Activated naive CD8-positive, alpha-beta T cell treated with anti-CD3 and anti-CD28 coated beads, Interleukin-2, amount 50 U/mL, for 24 hours (primary cell): ENCODE measurements around the gene ZNF793.
A peak's percentile ranks its signal among the peaks of the same experiment; 100 is the strongest.

Experiments used
- ATAC-seq: fragments of 150-1000 bp; cut with Tn5 transposase; one replicate; pipeline ENCODE4 v1.10.0; 2021
- DNase-seq: peaks from one replicate; pipeline ENCODE4 v3.0.0; 2021
- H3K27ac Mint-ChIP-seq: one replicate; pipeline ENCODE4 v1.8.0; 2021; ENCODE audit warnings: mild to moderate bottlenecking, mixed read lengths
- H3K27me3 Mint-ChIP-seq: one replicate; pipeline ENCODE4 v1.8.0; 2021; ENCODE audit warnings: mixed read lengths
- H3K36me3 Mint-ChIP-seq: one replicate; pipeline ENCODE4 v1.8.0; 2021; ENCODE audit warnings: low read depth, mixed read lengths
- H3K4me1 Mint-ChIP-seq: one replicate; pipeline ENCODE4 v1.8.0; 2021; ENCODE audit warnings: mixed read lengths
- H3K4me3 Mint-ChIP-seq: one replicate; pipeline ENCODE4 v1.8.0; 2021; ENCODE audit warnings: mild to moderate bottlenecking, moderate library complexity, mixed read lengths
- H3K9me3 Mint-ChIP-seq: one replicate; pipeline ENCODE4 v1.8.0; 2021; ENCODE audit warnings: mixed read lengths

Gene ZNF793

DNA sequence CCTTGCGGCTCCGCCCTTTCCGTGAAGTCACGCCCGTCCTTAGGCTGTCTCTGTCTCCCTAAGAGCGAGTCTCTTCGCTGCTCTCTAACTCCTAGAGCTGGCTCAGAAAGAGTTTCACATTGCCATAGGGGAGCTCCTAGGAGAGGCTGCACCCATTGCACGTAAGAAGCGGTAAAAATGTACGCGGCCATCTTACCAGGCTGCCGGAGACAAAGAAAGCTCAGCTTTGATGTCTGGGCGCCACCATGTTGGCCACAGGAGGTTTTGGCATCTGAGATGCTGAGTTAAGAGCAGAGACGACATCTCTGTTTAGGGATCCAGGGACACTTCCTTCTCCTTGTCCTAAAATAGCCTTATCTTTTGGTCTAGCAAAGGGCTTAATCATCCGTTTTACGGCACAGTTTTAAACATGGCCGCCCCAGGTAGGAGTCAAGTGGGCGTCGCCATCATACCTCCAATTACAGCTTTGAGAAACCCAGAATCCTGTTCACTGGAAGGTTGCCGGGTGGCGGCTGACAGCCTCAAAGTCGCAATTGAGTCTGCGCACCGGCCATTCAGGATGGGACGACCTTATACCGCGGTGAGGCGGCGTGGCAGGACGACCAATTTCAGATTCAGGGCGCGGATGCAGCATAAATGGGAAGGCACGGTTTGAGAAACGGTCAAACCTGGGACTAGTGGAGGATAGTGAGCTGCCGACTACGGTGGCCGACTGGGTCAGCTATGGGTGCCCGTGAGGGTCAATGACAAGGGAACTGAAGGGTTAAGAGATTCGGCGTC, at the start of gene ZNF793:
ZNF793 (plus strand) TSS at position 553 of the 780 bp plus-strand sequence. CDS start 16,501 bp downstream, outside the sequence.
- H3K4me1 Mint-ChIP-seq, result peaks cover 1% of the 10 kb centered on the region
- no peaks in the 10 kb centered on the region for H3K27me3 Mint-ChIP-seq
- H3K27ac Mint-ChIP-seq, result no peak within 1 kb of the TSS
- H3K4me3 Mint-ChIP-seq, result no peak within 1 kb of the TSS
- ATAC-seq, result peak; percentile 79
- peaks cover 31% of the 10 kb centered on the region for H3K9me3 Mint-ChIP-seq
- peak; percentile 70 for DNase-seq
- peaks cover 32% of the 10 kb centered on the region for H3K36me3 Mint-ChIP-seq

DNA sequence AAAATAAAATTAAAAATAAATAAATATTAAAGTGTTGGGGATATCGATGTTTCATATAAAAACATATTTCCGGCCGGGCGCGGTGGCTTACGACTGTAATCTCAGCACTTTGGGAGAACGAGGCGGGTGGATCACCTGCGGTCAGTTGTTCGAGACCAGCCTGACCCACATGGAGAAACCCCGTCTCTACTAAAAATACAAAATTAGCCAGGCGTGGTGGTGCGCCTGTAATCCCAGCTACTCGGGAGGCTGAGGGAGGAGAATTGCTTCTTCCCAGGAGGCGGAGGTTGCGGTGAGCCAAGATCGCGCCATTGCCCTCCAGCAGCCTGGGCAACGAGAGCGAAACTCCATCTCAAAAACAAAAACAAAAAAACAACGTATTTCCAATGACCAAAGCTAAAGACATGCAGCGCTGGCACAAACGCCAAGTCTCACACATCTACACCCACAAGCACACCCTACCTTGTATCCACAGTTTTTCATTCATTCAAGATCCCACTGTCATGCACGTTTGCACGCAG, 40.4 kb upstream of the ZNF793 start:
- H3K9me3 Mint-ChIP-seq, result peaks cover 20% of the 10 kb centered on the region
- no peaks in the 10 kb centered on the region for H3K27me3 Mint-ChIP-seq
- no peak for DNase-seq

DNA sequence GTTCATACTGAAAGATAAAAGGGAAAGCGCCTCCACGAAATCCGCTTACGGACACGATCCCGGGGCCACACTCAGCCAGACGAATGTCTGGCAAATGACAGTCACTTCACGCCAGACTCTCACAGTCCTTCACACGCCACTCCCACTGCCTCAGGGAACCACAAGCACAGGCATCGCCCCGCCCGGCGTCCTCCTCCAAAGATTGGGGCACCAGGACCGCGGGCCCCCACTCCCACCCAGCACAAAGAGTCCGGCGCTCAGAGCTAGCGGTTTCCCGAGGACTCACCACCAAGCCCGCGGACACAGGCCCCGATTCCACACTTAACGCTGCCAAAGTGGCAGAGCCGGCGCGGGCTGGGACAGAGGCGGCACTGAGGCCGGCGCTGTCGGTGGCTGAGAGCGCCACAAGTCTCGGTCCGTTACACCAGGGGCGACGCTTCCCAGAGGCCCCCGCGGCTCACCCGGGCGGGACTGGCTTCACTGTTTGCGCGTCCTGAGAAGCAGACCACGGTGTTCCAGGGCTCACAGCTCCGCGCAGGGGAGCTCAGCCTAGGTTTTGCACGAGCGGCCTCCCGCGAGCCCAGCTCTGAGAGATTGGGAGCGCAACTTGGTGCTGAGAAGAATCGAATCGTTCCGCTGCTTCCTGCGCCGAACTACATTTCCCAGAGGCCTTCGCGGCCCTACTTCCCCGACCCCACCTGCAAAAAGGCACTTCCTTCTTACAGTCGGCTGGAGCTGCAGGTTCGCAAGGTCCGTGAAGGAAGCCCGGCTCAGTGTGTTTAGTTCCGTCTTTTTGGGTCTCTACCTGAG, 39.7 kb upstream of the ZNF793 start, which contains the start of gene ZNF569:
ZNF569 (minus strand) TSS at position 647 of the 810 bp plus-strand sequence. CDS start 22,523 bp downstream, outside the sequence.
- H3K4me1 Mint-ChIP-seq, result peaks cover 31% of the 10 kb centered on the region
- DNase-seq (peak; percentile 85), ATAC-seq (peak; percentile 78)
- H3K27me3 Mint-ChIP-seq, result no peaks in the 10 kb centered on the region
- peaks cover 36% of the 10 kb centered on the region for H3K36me3 Mint-ChIP-seq
- H3K9me3 Mint-ChIP-seq, result peaks cover 20% of the 10 kb centered on the region
- H3K4me3 Mint-ChIP-seq, result peak within 1 kb of the TSS; percentile 97
- peak within 1 kb of the TSS; percentile 94 for H3K27ac Mint-ChIP-seq

More for the DNA sequence above, 40.4 kb upstream of the ZNF793 start:
- Mint-ChIP-seq H3K4me3 (peak overlapping the region; percentile 97), H3K27ac (peak overlapping the region; percentile 94), H3K4me1 (peaks cover 31% of the 10 kb centered on the region), H3K36me3 (peaks cover 36% of the 10 kb centered on the region)
- ATAC-seq, result no peak

DNA sequence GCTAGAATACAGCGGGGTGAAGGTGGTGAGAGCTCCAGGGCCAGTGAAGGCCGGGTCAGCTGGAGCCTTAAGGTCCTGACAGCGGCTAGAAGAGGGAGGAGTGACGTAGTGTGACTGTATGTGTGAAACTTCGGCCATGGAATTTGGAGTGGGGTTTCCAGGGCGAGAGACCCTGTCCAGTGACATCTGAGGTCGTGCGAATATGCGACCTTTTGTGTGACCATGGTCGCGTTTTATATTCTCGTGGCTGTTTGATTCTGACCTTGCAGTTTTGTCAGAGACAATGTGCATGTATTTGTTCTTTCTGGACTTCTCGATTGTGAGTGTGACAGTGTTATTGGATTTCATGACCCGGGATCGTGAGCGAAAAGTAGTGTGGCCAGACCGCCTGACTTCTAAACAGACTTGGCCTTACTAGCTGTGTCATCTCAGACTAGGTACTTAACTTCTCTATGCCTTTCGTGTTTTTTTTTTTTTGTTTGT, 39.1 kb upstream of the ZNF793 start:
- Mint-ChIP-seq H3K27ac (peak overlapping the region; percentile 94), H3K36me3 (peaks cover 36% of the 10 kb centered on the region), H3K9me3 (peaks cover 20% of the 10 kb centered on the region), H3K27me3 (no peaks in the 10 kb centered on the region), H3K4me1 (peaks cover 31% of the 10 kb centered on the region), H3K4me3 (peak overlapping the region; percentile 97)
- ATAC-seq (no peak), DNase-seq (no peak)

DNA sequence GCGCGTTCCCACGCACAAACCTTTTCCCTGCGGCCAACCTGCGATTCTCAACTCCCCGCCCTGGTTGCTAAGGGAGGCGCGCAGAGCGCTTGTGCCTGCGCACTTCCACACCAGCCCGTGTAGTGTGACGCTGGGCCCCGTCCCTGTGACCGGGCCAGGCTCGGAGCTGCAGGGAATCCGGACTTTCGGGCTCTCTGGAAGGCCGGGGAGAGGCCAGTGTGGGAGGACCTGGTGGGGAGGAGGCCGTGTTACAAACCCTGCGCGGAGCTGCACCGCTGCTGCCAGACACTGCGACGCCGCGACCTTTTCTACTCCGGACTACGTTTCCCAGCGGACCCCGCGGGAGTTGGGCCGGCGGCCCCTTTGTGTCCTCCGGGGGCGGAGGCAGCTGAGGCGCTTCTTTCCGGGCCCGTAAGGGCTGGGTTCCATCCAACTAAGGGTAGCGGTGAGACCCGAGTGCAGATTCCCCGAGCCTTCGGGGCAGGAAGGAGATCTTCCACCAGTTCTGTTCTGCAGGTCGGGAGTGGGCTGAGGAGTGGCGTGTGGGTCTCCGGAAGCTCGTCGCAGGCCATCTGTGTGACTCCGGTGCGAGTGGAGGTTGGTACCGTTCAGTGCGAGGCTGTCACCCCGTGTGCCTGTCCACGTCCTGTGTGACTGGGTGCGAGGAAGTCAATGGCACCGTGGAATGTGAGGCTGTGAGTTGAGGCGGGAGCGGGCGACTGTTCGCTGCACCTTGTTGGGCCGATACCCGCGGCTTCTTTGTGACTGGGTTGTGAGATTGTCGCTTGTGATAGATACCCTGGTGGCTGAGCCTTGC, 37.6 kb upstream of the ZNF793 start, which contains the start of gene ZNF570:
ZNF570 (plus strand) TSS at position 396 of the 817 bp plus-strand sequence. CDS start 999 bp downstream, outside the sequence.
- ATAC-seq (peak; percentile 74), DNase-seq (peak; percentile 85)
- Mint-ChIP-seq H3K27me3 (no peaks in the 10 kb centered on the region), H3K36me3 (peaks cover 36% of the 10 kb centered on the region), H3K9me3 (peaks cover 20% of the 10 kb centered on the region), H3K27ac (peak within 1 kb of the TSS; percentile 94), H3K4me1 (peaks cover 31% of the 10 kb centered on the region), H3K4me3 (peak within 1 kb of the TSS; percentile 97)

DNA sequence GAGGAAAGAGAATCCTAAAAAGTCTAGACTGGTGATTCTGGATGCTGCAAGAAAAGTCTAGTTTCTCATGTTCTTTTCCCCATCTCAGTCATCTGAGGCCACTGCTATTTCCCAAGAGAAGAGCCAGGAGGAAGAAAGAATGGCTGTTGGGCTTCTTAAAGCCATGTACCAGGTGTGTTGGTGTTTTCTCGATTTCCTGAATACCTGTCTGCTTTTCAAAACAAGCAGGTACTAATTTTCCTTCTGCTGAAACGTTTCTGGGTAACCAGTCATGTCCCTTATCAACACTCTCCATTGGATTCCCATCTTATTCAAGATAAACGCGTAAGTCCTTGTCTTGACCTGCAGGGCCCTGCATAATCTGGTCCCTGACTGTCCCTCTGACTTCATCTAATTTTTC, 36.5 kb upstream of the ZNF793 start:
- no peak for ATAC-seq
- H3K36me3 Mint-ChIP-seq, result peaks cover 31% of the 10 kb centered on the region
- H3K4me3 Mint-ChIP-seq, result peak overlapping the region; percentile 97
- no peak overlapping the region for H3K27ac Mint-ChIP-seq
- peaks cover 16% of the 10 kb centered on the region for H3K9me3 Mint-ChIP-seq
- no peaks in the 10 kb centered on the region for H3K27me3 Mint-ChIP-seq
- DNase-seq, result no peak
- H3K4me1 Mint-ChIP-seq, result peaks cover 31% of the 10 kb centered on the region

DNA sequence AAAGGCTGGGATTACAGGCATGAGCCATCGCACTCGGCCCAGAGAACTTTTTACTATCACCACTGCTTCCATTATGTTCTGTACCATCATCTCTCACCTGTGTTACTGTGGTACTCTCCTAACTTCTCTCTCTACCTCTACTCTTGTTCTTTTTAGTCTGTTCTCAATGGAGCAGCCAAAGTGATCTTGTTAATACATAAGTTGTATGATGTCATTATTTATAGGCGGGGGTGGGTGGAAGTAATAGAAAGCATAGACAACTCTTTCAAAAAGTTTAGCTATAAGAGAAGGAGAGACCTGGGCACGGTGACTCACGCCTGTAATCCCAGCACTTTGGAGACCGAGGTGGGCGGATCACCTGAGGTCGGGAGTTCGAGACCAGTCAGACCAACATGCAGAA, 34.6 kb upstream of the ZNF793 start:
- Mint-ChIP-seq H3K9me3 (peaks cover 30% of the 10 kb centered on the region), H3K4me3 (no peak overlapping the region), H3K27me3 (no peaks in the 10 kb centered on the region), H3K4me1 (peaks cover 25% of the 10 kb centered on the region), H3K27ac (no peak overlapping the region), H3K36me3 (peaks cover 44% of the 10 kb centered on the region)
- ATAC-seq, result no peak
- DNase-seq, result no peak

DNA sequence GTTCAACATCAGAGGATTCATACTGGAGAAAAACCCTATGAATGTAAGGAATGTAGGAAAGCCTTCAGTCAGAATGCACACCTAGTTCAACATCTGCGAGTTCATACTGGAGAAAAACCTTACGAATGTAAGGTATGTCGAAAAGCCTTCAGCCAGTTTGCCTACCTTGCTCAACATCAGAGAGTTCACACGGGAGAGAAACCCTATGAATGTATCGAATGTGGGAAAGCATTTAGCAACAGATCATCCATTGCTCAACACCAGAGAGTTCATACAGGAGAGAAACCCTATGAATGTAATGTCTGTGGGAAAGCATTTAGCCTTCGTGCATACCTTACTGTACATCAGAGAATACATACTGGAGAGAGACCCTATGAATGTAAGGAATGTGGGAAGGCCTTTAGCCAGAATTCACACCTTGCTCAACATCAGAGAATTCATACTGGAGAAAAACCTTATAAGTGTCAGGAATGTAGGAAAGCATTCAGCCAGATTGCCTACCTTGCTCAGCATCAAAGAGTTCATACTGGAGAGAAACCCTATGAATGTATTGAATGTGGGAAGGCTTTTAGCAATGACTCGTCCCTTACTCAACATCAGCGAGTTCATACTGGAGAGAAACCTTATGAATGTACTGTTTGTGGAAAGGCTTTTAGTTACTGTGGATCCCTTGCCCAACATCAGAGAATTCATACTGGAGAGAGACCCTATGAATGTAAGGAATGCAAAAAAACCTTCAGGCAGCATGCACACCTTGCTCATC, 22.2 kb upstream of the ZNF793 start:
- Mint-ChIP-seq H3K4me3 (no peak overlapping the region), H3K27me3 (no peaks in the 10 kb centered on the region), H3K4me1 (no peaks in the 10 kb centered on the region), H3K9me3 (peaks cover 62% of the 10 kb centered on the region), H3K27ac (no peak overlapping the region), H3K36me3 (peaks cover 78% of the 10 kb centered on the region)
- ATAC-seq (no peak), DNase-seq (no peak)

DNA sequence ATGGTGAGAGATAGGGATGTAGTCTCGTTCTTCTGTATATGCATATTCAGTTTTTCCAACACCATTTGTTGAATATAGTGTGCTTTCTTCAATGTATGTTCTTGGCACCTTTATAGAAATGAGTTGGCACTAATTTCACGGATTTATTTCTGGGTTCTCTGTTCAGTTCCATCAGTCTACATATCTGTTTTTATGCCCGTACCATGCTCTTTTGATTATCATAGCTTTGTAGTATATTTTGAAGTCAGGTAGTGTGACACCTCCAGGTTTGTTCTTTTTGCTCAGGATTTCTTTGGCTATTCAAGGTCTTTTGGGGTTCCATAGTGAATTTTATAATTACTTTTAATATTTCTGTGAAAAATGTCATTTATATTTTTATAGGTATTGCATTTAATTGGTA, 14.5 kb upstream of the ZNF793 start:
- ATAC-seq (no peak), DNase-seq (no peak)
- peaks cover 34% of the 10 kb centered on the region for H3K36me3 Mint-ChIP-seq
- no peak overlapping the region for H3K27ac Mint-ChIP-seq
- no peak overlapping the region for H3K4me3 Mint-ChIP-seq
- H3K27me3 Mint-ChIP-seq, result no peaks in the 10 kb centered on the region
- H3K4me1 Mint-ChIP-seq, result no peaks in the 10 kb centered on the region
- peaks cover 66% of the 10 kb centered on the region for H3K9me3 Mint-ChIP-seq

DNA sequence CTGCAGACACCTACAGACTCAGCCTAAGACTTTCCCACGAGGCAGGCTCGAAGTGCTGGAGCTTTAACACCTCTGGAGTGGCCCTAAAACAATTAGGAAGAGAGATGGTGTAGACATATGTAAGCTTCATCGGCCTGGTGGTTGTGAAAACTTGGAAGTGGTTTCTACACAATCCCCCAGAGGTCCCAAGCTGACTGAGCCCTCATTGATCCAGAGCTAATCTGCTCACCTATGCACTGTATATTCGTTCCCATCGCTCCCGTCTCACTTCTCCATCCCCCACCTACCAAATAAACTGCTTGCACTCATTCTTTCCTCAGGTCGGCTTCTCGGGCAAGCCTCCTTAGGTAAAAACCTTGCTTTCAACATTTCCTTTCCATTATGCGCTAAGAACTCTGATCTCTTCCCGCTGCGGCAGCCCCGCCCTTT, 767 bp upstream of the ZNF793 start:
- H3K27me3 Mint-ChIP-seq, result no peaks in the 10 kb centered on the region
- peak; percentile 16 for ATAC-seq
- no peak for DNase-seq
- peaks cover 28% of the 10 kb centered on the region for H3K36me3 Mint-ChIP-seq
- H3K27ac Mint-ChIP-seq, result no peak overlapping the region
- peaks cover 1% of the 10 kb centered on the region for H3K4me1 Mint-ChIP-seq
- H3K4me3 Mint-ChIP-seq, result no peak overlapping the region
- H3K9me3 Mint-ChIP-seq, result peaks cover 34% of the 10 kb centered on the region

DNA sequence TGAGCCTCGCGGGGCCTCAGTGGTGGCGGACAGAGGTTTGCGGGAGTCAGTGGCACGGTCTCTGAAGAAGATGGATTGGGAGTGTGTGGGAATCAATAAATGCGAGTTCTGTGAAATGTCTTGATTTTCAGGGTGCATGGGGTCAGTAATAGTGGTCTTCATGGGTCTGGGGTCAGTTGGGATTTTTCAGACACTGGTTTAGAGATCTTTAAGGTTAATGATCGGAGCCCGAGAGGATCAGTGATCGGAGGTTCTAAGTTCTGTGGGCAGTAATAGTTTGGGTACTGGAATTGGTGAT, 377 bp downstream of the ZNF793 start:
- Mint-ChIP-seq H3K27me3 (no peaks in the 10 kb centered on the region), H3K36me3 (peaks cover 33% of the 10 kb centered on the region), H3K9me3 (peaks cover 26% of the 10 kb centered on the region), H3K4me3 (no peak overlapping the region), H3K4me1 (peaks cover 1% of the 10 kb centered on the region), H3K27ac (no peak overlapping the region)
- DNase-seq (no peak), ATAC-seq (no peak)

DNA sequence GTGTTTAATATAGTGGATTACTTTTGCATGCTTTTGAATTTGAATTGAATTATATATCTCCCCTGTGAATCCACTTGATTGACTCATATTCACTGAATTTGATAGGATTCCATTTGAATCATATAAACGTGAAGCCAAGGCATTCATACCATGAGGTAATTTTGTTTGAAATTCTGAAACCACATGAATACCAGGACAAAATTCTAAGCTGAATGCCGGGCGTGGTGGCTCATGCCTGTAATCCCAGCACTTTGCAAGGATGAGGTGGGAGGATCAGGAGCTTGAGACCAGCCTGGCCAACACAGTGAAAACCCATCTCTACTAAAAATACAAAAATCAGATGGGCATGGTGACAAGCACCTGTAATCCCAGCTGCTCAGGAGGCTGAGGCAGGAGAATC, 4.4 kb downstream of the ZNF793 start:
- ATAC-seq (no peak), DNase-seq (no peak)
- Mint-ChIP-seq H3K27me3 (no peaks in the 10 kb centered on the region), H3K9me3 (peaks cover 41% of the 10 kb centered on the region), H3K4me3 (no peak overlapping the region), H3K27ac (no peak overlapping the region), H3K4me1 (no peaks in the 10 kb centered on the region), H3K36me3 (peaks cover 58% of the 10 kb centered on the region)

DNA sequence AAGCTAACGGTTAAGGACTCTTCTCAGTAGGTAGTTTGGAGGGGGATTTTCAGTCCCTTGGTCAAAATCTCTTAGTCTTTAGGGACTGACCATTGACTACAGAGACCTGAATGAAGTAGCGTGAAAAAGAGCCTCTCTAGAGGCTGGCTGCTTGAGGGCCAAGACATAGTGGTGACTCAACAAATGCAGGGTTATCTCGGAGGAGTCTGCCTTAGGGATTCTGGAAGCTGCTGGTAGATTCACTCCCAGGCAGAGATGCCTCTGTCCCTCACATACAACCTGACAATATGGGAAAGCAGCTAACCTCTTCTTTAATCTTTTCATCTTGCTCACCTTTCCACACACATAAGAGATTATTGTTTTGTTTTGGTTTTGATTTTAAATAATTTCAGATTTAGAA, 5.1 kb downstream of the ZNF793 start:
- Mint-ChIP-seq H3K4me3 (no peak overlapping the region), H3K36me3 (peaks cover 63% of the 10 kb centered on the region), H3K27ac (no peak overlapping the region), H3K9me3 (peaks cover 41% of the 10 kb centered on the region), H3K27me3 (no peaks in the 10 kb centered on the region), H3K4me1 (no peaks in the 10 kb centered on the region)
- no peak for ATAC-seq
- DNase-seq, result no peak
